OCI-LY1 (cell line): ENCODE results near the gene ACMSD.

Experiments
- CTCF ChIP-seq: fragments of 200-600 bp; sonication (generic), shearing (Covaris generic); IDR thresholded peaks from 2 replicates; pipeline ENCODE4 v1.5.1; 2017; ENCODE audit warnings: mild to moderate bottlenecking, antibody characterized with exemption, low read length, moderate library complexity, mixed read lengths
- EZH2 ChIP-seq: fragments of 200-600 bp; sonication (generic), shearing (Covaris generic); IDR thresholded peaks from 2 replicates; pipeline ENCODE4 v1.8.0; 2017; ENCODE audit warnings: borderline replicate concordance, mixed run types, mild to moderate bottlenecking, antibody characterized with exemption, low read length, moderate library complexity, mixed read lengths

- TF ChIP-seq CTCF (no peak), EZH2 (no peak)
Measured at GRCh38 chr2:134815741-134816140, 22.7 kb upstream of the ACMSD start.
